UCSD-AML1 (cell line): Measurements from ENCODE around the gene SH3TC1.

Experiments
- DNase-seq: peaks from one replicate; lab custom pipeline; 2025; ENCODE audit not compliant: unreplicated experiment; lab: John Stamatoyannopoulos, UW

SH3TC1 gene

GRCh38 chr4:8260656-8261111, 61.6 kb downstream of the SH3TC1 start:
- DNase-seq: peak; percentile 43

GRCh38 chr4:8261851-8262535, 62.9 kb downstream of the SH3TC1 start:
- DNase-seq: peak; percentile 77

GRCh38 chr4:8262637-8263322, 63.7 kb downstream of the SH3TC1 start:
- DNase-seq: no peak

GRCh38 chr4:8263397-8263796, 64.3 kb downstream of the SH3TC1 start:
- DNase-seq: no peak

- DNase-seq: no peak
These were observed 65.0 kb downstream of the SH3TC1 start for GRCh38 chr4:8264106-8264505.

GRCh38 chr4:8265171-8265929, 66.3 kb downstream of the SH3TC1 start:
- DNase-seq: no peak

- no peak for DNase-seq
These were observed 67.0 kb downstream of the SH3TC1 start for GRCh38 chr4:8266088-8266487.

- DNase-seq: no peak
These were observed 67.4 kb downstream of the SH3TC1 start for GRCh38 chr4:8266508-8266907.

GRCh38 chr4:8267077-8267476, 68.0 kb downstream of the SH3TC1 start:
- DNase-seq: peak; percentile 81

GRCh38 chr4:8268211-8268610, 69.1 kb downstream of the SH3TC1 start:
- DNase-seq: no peak

- no peak for DNase-seq
These were observed 69.9 kb downstream of the SH3TC1 start for GRCh38 chr4:8268901-8269534.

GRCh38 chr4:8269535-8270417, 70.7 kb downstream of the SH3TC1 start, which contains the start of gene HTRA3:
Gene HTRA3, plus strand, starts transcription at chr4:8269754. Its CDS starts 215 bp downstream, at chr4:8269969.
- peak; percentile 87 for DNase-seq

- DNase-seq: no peak
These were observed 71.3 kb downstream of the SH3TC1 start for GRCh38 chr4:8270418-8270771.

GRCh38 chr4:8270912-8271815, 72.1 kb downstream of the SH3TC1 start:
- DNase-seq: no peak

- no peak for DNase-seq
These were observed 72.7 kb downstream of the SH3TC1 start for GRCh38 chr4:8271821-8272220.

GRCh38 chr4:8272472-8273428, 73.7 kb downstream of the SH3TC1 start:
- peak; percentile 84 for DNase-seq

GRCh38 chr4:8273450-8273849, 74.4 kb downstream of the SH3TC1 start:
- no peak for DNase-seq

GRCh38 chr4:8274066-8274652, 75.1 kb downstream of the SH3TC1 start:
- no peak for DNase-seq
